Mucosa of gallbladder (tissue), 1 donor: ENCODE results near the gene MYBPC2. TPM values are rescaled to one million over a fixed set of nuclear protein-coding genes. Genes with fewer than 3 reads are reported as not detected.

ENCODE experiments used
- DNase-seq: peaks from one replicate; pipeline ENCODE4 v3.0.0-alpha.2; 2020; ENCODE audit warnings: low spot score
- total RNA-seq: library from RNA; stranded (reverse); gene quantifications from one replicate; pipeline ENCODE4 v1.2.1, GENCODE V29; 2021
- donor health status: DM: no; HTN: no; CAD: no.

The MYBPC2 gene
- total RNA-seq, 1 donor from 2014 or later: not detected

DNA sequence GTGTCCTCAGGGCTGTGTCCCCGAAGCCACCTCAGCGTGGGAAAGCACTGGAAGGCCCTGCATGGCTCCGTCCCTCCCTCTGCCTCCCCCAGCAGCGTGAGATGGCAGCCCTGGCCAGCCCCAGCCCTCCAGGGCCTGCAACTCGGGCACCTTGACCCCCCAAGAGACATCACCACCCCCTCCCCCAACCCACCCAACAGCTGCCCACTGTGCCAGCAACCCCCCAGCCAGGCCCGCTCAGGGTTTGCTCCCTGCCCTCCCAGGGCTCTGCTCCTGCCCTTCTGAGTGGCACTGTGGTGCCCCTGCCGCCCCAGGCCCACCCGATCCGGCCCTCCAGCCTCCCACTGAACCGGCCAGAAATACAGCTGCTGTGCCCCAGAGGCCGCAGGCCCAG, 82.5 kb downstream of the MYBPC2 start:
- no peak for DNase-seq

Other genes starting within 250 kb of the MYBPC2 start
- 91.0 TPM for gene MYH14, start 229.3 kb upstream of the MYBPC2 start, total RNA-seq
- 8.6 TPM for gene KCNC3, start 103.5 kb upstream of the MYBPC2 start, total RNA-seq
- gene NAPSA, start 67.3 kb upstream of the MYBPC2 start, total RNA-seq: 8.1 TPM
- gene NR1H2, start 56.4 kb upstream of the MYBPC2 start, total RNA-seq: 92.3 TPM
- 16.2 TPM for gene POLD1, start 48.5 kb upstream of the MYBPC2 start, total RNA-seq
- gene SPIB, start 14.0 kb upstream of the MYBPC2 start, total RNA-seq: 1.8 TPM
- gene EMC10, start 43.6 kb downstream of the MYBPC2 start, total RNA-seq: 182 TPM
- 5.0 TPM for gene GARIN5A, start 44.0 kb downstream of the MYBPC2 start, total RNA-seq
- gene JOSD2, start 78.3 kb downstream of the MYBPC2 start, total RNA-seq: 57.3 TPM
- gene ASPDH, start 81.0 kb downstream of the MYBPC2 start, total RNA-seq: not detected
- 3.5 TPM for gene LRRC4B, start 135.5 kb downstream of the MYBPC2 start, total RNA-seq
- 0.32 TPM for gene SYT3, start 207.0 kb downstream of the MYBPC2 start, total RNA-seq
- gene C19orf81, start 216.6 kb downstream of the MYBPC2 start, total RNA-seq: not detected